K562 (cell line): Measurements from ENCODE around the gene NRXN2. TPM values are rescaled to one million over a fixed set of nuclear protein-coding genes. Genes with fewer than 3 reads are reported as not detected.

Source experiments
- ATAC-seq: fragments of 200-7000 bp; cut with Tn5 transposase; 3 replicates; pipeline ENCODE4 v1.9.1; 2020; ENCODE audit warnings: moderate library complexity
- BruUV-seq: library from RNA; stranded (reverse); fragments of 400-500 nt; replicated peaks from 2 replicates; lab custom pipeline; 2021; lab: Mats Ljungman, UMichigan
- CTCF ChIA-PET: fragments of 300-600 bp; formaldehyde crosslinking; extraction: SDS; loops from one replicate; lab custom pipeline; 2021; ENCODE audit warnings: low intra/inter-chr PET ratio; lab: Yijun Ruan, JAX
- POLR2A ChIA-PET: fragments of 300-600, 350-650 bp; sonication (Branson Sonifier 250); formaldehyde crosslinking; extraction: SDS; loops from one replicate; lab custom pipeline; 2021; ENCODE audit warnings: antibody characterized with exemption, inconsistent platforms; lab: Yijun Ruan, JAX
- DNase-seq, 4 experiments: peaks; one replicate each; pipeline versions ENCODE4 v3.0.0 to v3.0.0-alpha.2; 2011 to 2018; ENCODE audit warnings: low spot score in 3 of 4, mixed read lengths in 3 of 4; ENCODE audit errors: extremely low read depth in 1 of 4
- FAIRE-seq: peaks from 2 replicates; lab custom pipeline; 2011; peaks lifted over from hg19 to GRCh38; lab: Jason Lieb, UNC
- H2AFZ ChIP-seq: 2 replicates; pipeline ENCODE4 v1.6.0; 2011; ENCODE audit warnings: low read depth, low read length, control low read depth, inconsistent platforms
- H3K27ac ChIP-seq: fragments of 200-600 bp; 3 replicates; pipeline ENCODE4 v1.8.0; 2011; ENCODE audit warnings: low read depth, mild to moderate bottlenecking, control low read depth, inconsistent platforms, low read length, moderate library complexity, mixed read lengths; ENCODE audit errors: extremely low read depth
- H3K27me3 ChIP-seq, 2 experiments: fragments of 300-600 bp in 1 of 2; 2 replicates in 1 of 2; 3 replicates in 1 of 2; pipeline versions ENCODE4 v1.6.0 to v1.8.0; 2011; ENCODE audit warnings: inconsistent platforms in 2 of 2, low read length in 2 of 2, mild to moderate bottlenecking in 1 of 2, mixed read lengths in 1 of 2, moderate library complexity in 1 of 2; ENCODE audit not compliant: control insufficient read depth in 2 of 2, insufficient read depth in 2 of 2
- H3K36me3 ChIP-seq: fragments of 300-600 bp; 3 replicates; pipeline ENCODE4 v1.8.0; 2011; ENCODE audit warnings: mild to moderate bottlenecking, low read length, inconsistent platforms; ENCODE audit not compliant: control insufficient read depth, insufficient read depth
- H3K4me1 ChIP-seq, 2 experiments: fragments of 200-600 bp in 1 of 2; replicated peaks in 1 of 2; 2 replicates in 1 of 2; 3 replicates in 1 of 2; pipeline versions ENCODE4 v1.5.1 to v1.8.0; 2011; ENCODE audit warnings: inconsistent platforms in 2 of 2, low read length in 2 of 2, mild to moderate bottlenecking in 1 of 2, mixed read lengths in 1 of 2, moderate library complexity in 1 of 2; ENCODE audit not compliant: control insufficient read depth in 2 of 2, insufficient read depth in 2 of 2
- H3K4me2 ChIP-seq: 2 replicates; pipeline ENCODE4 v1.6.1; 2011; ENCODE audit warnings: low read length, control low read depth, inconsistent platforms, mixed read lengths; ENCODE audit not compliant: insufficient read depth
- H3K4me3 ChIP-seq: fragments of 200-600 bp; sonication (generic), shearing (Covaris generic); 2 replicates; pipeline ENCODE4 v1.5.1; 2016; ENCODE audit warnings: control low read depth, inconsistent platforms
- H3K79me2 ChIP-seq: fragments of 200-600 bp; 3 replicates; pipeline ENCODE4 v1.8.0; 2011; ENCODE audit warnings: low read length, inconsistent platforms; ENCODE audit not compliant: control insufficient read depth, insufficient read depth
- H3K9ac ChIP-seq, 2 experiments: 2 replicates each; pipeline versions ENCODE4 v1.6.0 to v1.6.1; 2011; ENCODE audit warnings: low read depth in 2 of 2, low read length in 2 of 2, control low read depth in 1 of 2, inconsistent platforms in 1 of 2, mild to moderate bottlenecking in 1 of 2, mixed read lengths in 1 of 2; ENCODE audit not compliant: insufficient read depth in 1 of 2
- H3K9me1 ChIP-seq: one replicate; pipeline ENCODE4 v1.6.0; 2011; ENCODE audit warnings: inconsistent platforms, mild to moderate bottlenecking, low read length, moderate library complexity; ENCODE audit not compliant: control insufficient read depth, insufficient read depth
- H3K9me3 ChIP-seq: replicated peaks from 2 replicates; pipeline ENCODE4 v1.5.1; 2011; ENCODE audit warnings: low read depth, low read length, inconsistent platforms; ENCODE audit not compliant: control insufficient read depth, insufficient read depth
- H4K20me1 ChIP-seq: replicated peaks from 2 replicates; pipeline ENCODE4 v1.6.1; 2011; ENCODE audit warnings: low read length, inconsistent platforms, mixed read lengths; ENCODE audit not compliant: control insufficient read depth, insufficient read depth
- CREM ChIP-seq: IDR thresholded peaks from 2 replicates; pipeline ENCODE4 v1.6.1; 2014; ENCODE audit warnings: antibody characterized with exemption, low read depth
- NFE2 ChIP-seq: IDR thresholded peaks from 2 replicates; pipeline ENCODE4 v1.6.1; 2014; ENCODE audit warnings: antibody characterized with exemption, low read depth
- NFIC ChIP-seq: fragments of 450-650 bp; IDR thresholded peaks from 2 replicates; pipeline ENCODE4 v1.6.1; 2017; ENCODE audit warnings: mild to moderate bottlenecking, inconsistent platforms
- RFX1 ChIP-seq: fragments of 450-650 bp; IDR thresholded peaks from 2 replicates; pipeline ENCODE4 v1.6.1; 2016; ENCODE audit warnings: mild to moderate bottlenecking, moderate library complexity
- YY1 ChIP-seq, 3 experiments: IDR thresholded peaks; 2 replicates each; pipeline ENCODE4 v1.6.1; 2011; ENCODE audit warnings: low read length in 2 of 3, mild to moderate bottlenecking in 2 of 3, moderate library complexity in 2 of 3, borderline replicate concordance in 1 of 3, control low read depth in 1 of 3, low read depth in 1 of 3; ENCODE audit not compliant: insufficient read depth in 3 of 3, insufficient replicate concordance in 2 of 3, control insufficient read depth in 1 of 3, insufficient read length in 1 of 3; ENCODE audit errors: extremely low read depth in 1 of 3
- ZNF197 ChIP-seq: fragments of 200-800 bp; sonication (Bioruptor generic); IDR thresholded peaks from 2 replicates; pipeline ENCODE4 v1.6.1; 2016; ENCODE audit warnings: low read depth, missing genetic modification characterization, missing compliant biosample characterization
- WGBS: fragments of 100-300 bp; shearing (Covaris generic); methylation state at CpG from one replicate; pipeline ENCODE4 v1.1.6; 2016; ENCODE audit warnings: low coverage, mixed read lengths; ENCODE audit not compliant: insufficient coverage; ENCODE audit errors: missing lambda C conversion rate; 5-methylcytosine and 5-hydroxymethylcytosine counted together
- in situ Hi-C: fragments of 300-500 bp; cut with MboI; formaldehyde crosslinking; loops from 4 replicates; pipeline ENCODE4 v1.15.0; 2018; ENCODE audit warnings: inconsistent platforms, mixed read lengths
- intact Hi-C: fragments of 100-400 bp; cut with micrococcal nuclease; formaldehyde crosslinking; loops from 2 replicates; pipeline ENCODE4 v1.14.2; 2022
- polyA plus RNA-seq, 8 experiments: library from polyadenylated mRNA; depleted of rRNA in 4 of 8; stranded (reverse) in 5 of 8; unstranded in 3 of 8; fragments of >200 nt; fragmentation: Nextera tagmentation in 2 of 8; fragmentation: Illumina TruSeq in 1 of 8; extraction: Ambion mirVana in 2 of 8; extraction: Trizol in 1 of 8; gene quantifications; 2 replicates each; pipeline versions ENCODE4 v1.2.1 to v1.2.3, GENCODE V29; 2011 to 2014; ENCODE audit warnings: inconsistent platforms in 1 of 8, missing spikeins in 1 of 8
- total RNA-seq, 7 experiments: library from RNA; depleted of rRNA in 6 of 7; stranded (reverse); fragments of >200 nt in 6 of 7; fragmentation: Illumina TruSeq in 2 of 7; extraction: Trizol in 2 of 7; gene quantifications; 2 replicates each; pipeline versions ENCODE4 v1.2.1 to v1.2.3, GENCODE V29; 2011 to 2021; ENCODE audit warnings: low replicate concordance in 1 of 7
- TF ChIP-seq, protein P1 (sequence below): fragments of 250-450 bp; sonication (Bioruptor Pico); IDR thresholded peaks from 2 replicates; pipeline ENCODE4 v1.8.0; 2022; ENCODE audit warnings: inconsistent platforms

The NRXN2 gene
- total and polyA plus RNA-seq, 9 of the 15 experiments (the other 6 are each of a cell fraction or from before 2014, with no cell fraction given) = 0.07 to 0.47 (median 0.15) TPM; not detected in 4

DNA sequence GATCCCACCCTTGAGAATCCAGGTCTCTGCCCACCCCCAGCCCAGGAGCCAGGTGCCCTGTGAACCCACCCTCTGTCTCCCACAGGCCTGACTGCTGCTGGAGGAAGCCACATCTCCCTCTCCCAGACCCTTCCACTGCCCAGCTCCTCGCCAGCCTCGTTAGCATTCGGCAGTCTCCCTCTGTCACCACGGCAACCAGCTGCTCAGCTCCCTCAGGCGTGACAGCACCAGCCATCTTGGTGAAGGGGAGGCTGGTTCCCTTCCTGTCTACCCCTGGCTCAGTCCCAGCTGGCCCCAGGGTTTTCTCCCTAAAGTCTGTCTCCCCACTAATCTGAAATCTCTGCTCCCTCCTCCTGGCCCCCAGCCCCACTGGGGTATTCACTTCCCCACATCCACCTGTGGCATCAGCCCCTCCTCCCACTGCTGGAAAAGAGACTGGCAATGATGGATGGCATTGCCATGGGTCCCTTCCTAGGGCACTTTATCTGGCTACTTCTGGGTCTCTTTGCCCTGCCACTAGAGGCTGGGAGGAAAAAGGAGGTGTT lies 28.1 kb downstream of the NRXN2 start:
- no peak overlapping the region for H3K27ac ChIP-seq

More for the DNA sequence above, 28.1 kb downstream of the NRXN2 start:
- no peaks in the 10 kb centered on the region for H4K20me1 ChIP-seq
- no peak overlapping the region for H3K4me3 ChIP-seq
- in situ Hi-C loops = no loop called here
- H3K27me3 ChIP-seq = peaks cover 10 to 70% of the 10 kb centered on the region in 2 experiments; a peak in 4 of 5 replicates
- no peak overlapping the region for H2AFZ ChIP-seq
- no peaks in the 10 kb centered on the region for H3K9me1 ChIP-seq
- intact Hi-C loops = no loop called here
- H3K4me2 ChIP-seq = no peak overlapping the region
- no peak for ATAC-seq
- POLR2A ChIA-PET = interaction anchor here (0.7 to 1.9 kb wide), 3 partner anchors 10 to 130 kb away, joined by 3 to 8 read pairs (median 3); no protein-coding TSS in a partner anchor
- H3K9me3 ChIP-seq = no peaks in the 10 kb centered on the region
- TF ChIP-seq, protein P1, sequence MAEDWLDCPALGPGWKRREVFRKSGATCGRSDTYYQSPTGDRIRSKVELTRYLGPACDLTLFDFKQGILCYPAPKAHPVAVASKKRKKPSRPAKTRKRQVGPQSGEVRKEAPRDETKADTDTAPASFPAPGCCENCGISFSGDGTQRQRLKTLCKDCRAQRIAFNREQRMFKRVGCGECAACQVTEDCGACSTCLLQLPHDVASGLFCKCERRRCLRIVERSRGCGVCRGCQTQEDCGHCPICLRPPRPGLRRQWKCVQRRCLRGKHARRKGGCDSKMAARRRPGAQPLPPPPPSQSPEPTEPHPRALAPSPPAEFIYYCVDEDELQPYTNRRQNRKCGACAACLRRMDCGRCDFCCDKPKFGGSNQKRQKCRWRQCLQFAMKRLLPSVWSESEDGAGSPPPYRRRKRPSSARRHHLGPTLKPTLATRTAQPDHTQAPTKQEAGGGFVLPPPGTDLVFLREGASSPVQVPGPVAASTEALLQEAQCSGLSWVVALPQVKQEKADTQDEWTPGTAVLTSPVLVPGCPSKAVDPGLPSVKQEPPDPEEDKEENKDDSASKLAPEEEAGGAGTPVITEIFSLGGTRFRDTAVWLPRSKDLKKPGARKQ = no peak
- TF ChIP-seq YY1 (IDR thresholded peaks at IDR 0.05; ENCODE audit: borderline replicate concordance in 1 of 3, control insufficient read depth in 1 of 3, extremely low read depth in 1 of 3, insufficient read depth in 3 of 3, insufficient read length in 1 of 3, insufficient replicate concordance in 2 of 3, low read depth in 1 of 3, low read length in 2 of 3) = peak in 2 of 3 experiments; percentile 30 to 33
- TF ChIP-seq CREM = no peak
- TF ChIP-seq NFIC = no peak
- peak; percentile 44; the same call in 1 of the 2 replicates for TF ChIP-seq RFX1
- no peak for TF ChIP-seq ZNF197 (CRISPR knock-in tag)
- TF ChIP-seq NFE2 = no peak
- WGBS = 5% methylated on average over 5 of the region's 5 CpGs
- DNase-seq = no peak
- no peak for FAIRE-seq
- no TSS peak for BruUV-seq
- no peaks in the 10 kb centered on the region; a peak in 1 of 5 replicates for H3K4me1 ChIP-seq
- CTCF ChIA-PET = no interaction called here
- 0 out of 4 replicates have a peak overlapping the region, but pooled peaks of 1 of the 2 experiments have one; percentile 15 for H3K9ac ChIP-seq
- H3K79me2 ChIP-seq = no peaks in the 10 kb centered on the region
- H3K36me3 ChIP-seq = no peaks in the 10 kb centered on the region
